CD14-positive monocyte (primary cell): ENCODE data around the gene PLK1. TPM values are rescaled to one million over a fixed set of nuclear protein-coding genes. Genes with fewer than 3 reads are reported as not detected.

ENCODE experiments used
- DNase-seq, 3 donors: peaks; one replicate each; pipeline ENCODE4 v3.0.0-alpha.2; 2011 to 2022
- H2AFZ ChIP-seq: 2 replicates; pipeline ENCODE4 v1.6.0; 2012; ENCODE audit warnings: mild to moderate bottlenecking, low read depth, low read length, inconsistent platforms; ENCODE audit not compliant: insufficient read depth, poor library complexity, severe bottlenecking
- H3K27ac ChIP-seq, 2 donors: 1 replicate in 1 of 2; 2 replicates in 1 of 2; pipeline ENCODE4 v1.5.1; 2012 to 2013; ENCODE audit warnings: low read length in 2 of 2, control low read depth in 1 of 2, inconsistent platforms in 1 of 2, low read depth in 1 of 2, mild to moderate bottlenecking in 1 of 2
- H3K27me3 ChIP-seq, 2 donors: one replicate each; pipeline versions ENCODE4 v1.6.0 to v1.6.1; 2011 to 2013; ENCODE audit warnings: low read length in 2 of 2; ENCODE audit not compliant: control insufficient read depth in 2 of 2, insufficient read depth in 2 of 2
- H3K36me3 ChIP-seq, 2 donors: replicated peaks in 1 of 2; 1 replicate in 1 of 2; 2 replicates in 1 of 2; pipeline versions ENCODE4 v1.5.1 to v1.6.1; 2012 to 2013; ENCODE audit warnings: low read length in 2 of 2, control low read depth in 1 of 2, inconsistent platforms in 1 of 2, mild to moderate bottlenecking in 1 of 2; ENCODE audit not compliant: insufficient read depth in 2 of 2, control insufficient read depth in 1 of 2
- H3K4me1 ChIP-seq, 2 donors: 1 replicate in 1 of 2; 2 replicates in 1 of 2; pipeline versions ENCODE4 v1.5.1 to v1.6.1; 2012 to 2013; ENCODE audit warnings: low read length in 2 of 2, control low read depth in 1 of 2, inconsistent platforms in 1 of 2, mild to moderate bottlenecking in 1 of 2, moderate library complexity in 1 of 2; ENCODE audit not compliant: insufficient read depth in 2 of 2, control insufficient read depth in 1 of 2
- H3K4me2 ChIP-seq: replicated peaks from 2 replicates; pipeline ENCODE3; 2012; ENCODE audit warnings: low read length, moderate library complexity, mild to moderate bottlenecking; ENCODE audit not compliant: poor library complexity, severe bottlenecking; ENCODE audit errors: extremely low read depth
- H3K4me3 ChIP-seq, 3 experiments: fragments of 200-600 bp in 1 of 3; sonication (generic) in 1 of 3; replicated peaks in 1 of 3; 1 replicate in 2 of 3; 2 replicates in 1 of 3; pipeline ENCODE4 v1.5.1; 2011 to 2013; ENCODE audit warnings: low read length in 3 of 3, mild to moderate bottlenecking in 3 of 3, control low read depth in 2 of 3, low read depth in 2 of 3, inconsistent platforms in 1 of 3, moderate library complexity in 1 of 3
- H3K79me2 ChIP-seq: 2 replicates; pipeline ENCODE4 v1.6.0; 2012; ENCODE audit warnings: mild to moderate bottlenecking, control low read depth, inconsistent platforms, low read length, moderate library complexity; ENCODE audit not compliant: insufficient read depth
- H3K9ac ChIP-seq: 2 replicates; pipeline ENCODE4 v1.6.0; 2017; ENCODE audit warnings: low read length, mild to moderate bottlenecking; ENCODE audit not compliant: insufficient read depth, poor library complexity, severe bottlenecking
- H3K9me3 ChIP-seq, 2 donors: replicated peaks in 1 of 2; 1 replicate in 1 of 2; 2 replicates in 1 of 2; pipeline versions ENCODE4 v1.5.1 to v1.6.1; 2012 to 2013; ENCODE audit warnings: low read length in 2 of 2, control low read depth in 1 of 2; ENCODE audit not compliant: control insufficient read depth in 1 of 2, insufficient read depth in 1 of 2
- H4K20me1 ChIP-seq: 2 replicates; pipeline ENCODE4 v1.6.0; 2012; ENCODE audit warnings: mild to moderate bottlenecking, low read length, control low read depth, moderate library complexity; ENCODE audit not compliant: insufficient read depth
- H3K27ac Mint-ChIP-seq, 7 donors: one replicate each; pipeline ENCODE4 v1.8.0; 2020; ENCODE audit warnings: mild to moderate bottlenecking in 7 of 7, mixed read lengths in 7 of 7, moderate library complexity in 6 of 7, inconsistent platforms in 2 of 7
- H3K27me3 Mint-ChIP-seq, 3 donors: one replicate each; pipeline ENCODE4 v1.8.0; 2021 to 2022; ENCODE audit warnings: low read depth in 3 of 3, mild to moderate bottlenecking in 3 of 3, mixed read lengths in 3 of 3, moderate library complexity in 3 of 3, inconsistent platforms in 1 of 3
- H3K36me3 Mint-ChIP-seq, 2 donors: one replicate each; pipeline ENCODE4 v1.8.0; 2020; ENCODE audit warnings: mixed read lengths in 2 of 2, inconsistent platforms in 1 of 2, mild to moderate bottlenecking in 1 of 2
- H3K4me1 Mint-ChIP-seq: one replicate; pipeline ENCODE4 v1.8.0; 2020; ENCODE audit warnings: mild to moderate bottlenecking, mixed read lengths
- H3K4me3 Mint-ChIP-seq, 2 donors: one replicate each; pipeline ENCODE4 v1.8.0; 2020; ENCODE audit warnings: mild to moderate bottlenecking in 2 of 2, mixed read lengths in 2 of 2, moderate library complexity in 1 of 2
- H3K9me3 Mint-ChIP-seq, 7 donors: one replicate each; pipeline ENCODE4 v1.8.0; 2020 to 2022; ENCODE audit warnings: mixed read lengths in 7 of 7, mild to moderate bottlenecking in 6 of 7, moderate library complexity in 6 of 7, inconsistent platforms in 2 of 7
- WGBS: methylation state at CpG from one replicate; pipeline ENCODE4 v1.1.5; 2013; ENCODE audit warnings: missing lambda C conversion rate; ENCODE audit not compliant: insufficient coverage; 5-methylcytosine and 5-hydroxymethylcytosine counted together
- intact Hi-C, 2 donors: fragments of 100-400 bp; cut with micrococcal nuclease; formaldehyde crosslinking; loops; one replicate each; pipeline versions ENCODE4 v1.15.0 to v1.15.1; 2023
- polyA plus RNA-seq, 3 donors: library from polyadenylated mRNA; depleted of rRNA in 1 of 3; unstranded in 2 of 3; stranded (reverse) in 1 of 3; fragments of 300-500 nt in 2 of 3; fragments of >200 nt in 1 of 3; fragmentation: Illumina TruSeq in 2 of 3; gene quantifications; 1 replicate in 2 of 3; 2 replicates in 1 of 3; pipeline ENCODE4 v1.2.3, GENCODE V29; 2012 to 2021
- TF ChIP-seq, protein P1 (sequence below): fragments of 200-600 bp; IDR thresholded peaks from one replicate; pipeline ENCODE4 v1.8.0; 2022; ENCODE audit warnings: antibody characterized with exemption, mild to moderate bottlenecking

Gene PLK1
- polyA plus RNA-seq, 3 donors, result 3.5 TPM; not detected in 2

- WGBS, result 95% methylated on average over 5 of the region's 14 CpGs
- Mint-ChIP-seq H3K36me3 (peaks cover 22 to 51% of the 10 kb centered on the region in 2 donors), H3K27ac (peak overlapping the region; percentile 93 to 97 (median 95)), H3K27me3 (no peaks in the 10 kb centered on the region), H3K4me1 (peaks cover 18% of the 10 kb centered on the region), H3K9me3 (no peaks in the 10 kb centered on the region), H3K4me3 (peak overlapping the region; percentile 98)
- Histone ChIP-seq H3K36me3 (peaks cover 22 to 44% of the 10 kb centered on the region in 2 donors), H3K27me3 (no peaks in the 10 kb centered on the region), H3K4me2 (peak overlapping the region; percentile 100), H3K9me3 (no peaks in the 10 kb centered on the region), H4K20me1 (peaks cover 15% of the 10 kb centered on the region), H3K9ac (peak overlapping the region; percentile 92), H2AFZ (peak overlapping the region; percentile 94), H3K27ac (peak overlapping the region in 1 of 2 donors; percentile 98), H3K4me3 (peak overlapping the region; percentile 85 to 100 (median 85)), H3K79me2 (peaks cover 83% of the 10 kb centered on the region), H3K4me1 (peaks cover 21 to 24% of the 10 kb centered on the region in 2 donors)
- intact Hi-C loops, result loop anchor here in 1 of 2 donors (10.0 kb wide), 1 partner anchor 128 kb away; the partner anchor contains the start of gene GGA2
- DNase-seq, result no peak
- TF ChIP-seq, protein P1, sequence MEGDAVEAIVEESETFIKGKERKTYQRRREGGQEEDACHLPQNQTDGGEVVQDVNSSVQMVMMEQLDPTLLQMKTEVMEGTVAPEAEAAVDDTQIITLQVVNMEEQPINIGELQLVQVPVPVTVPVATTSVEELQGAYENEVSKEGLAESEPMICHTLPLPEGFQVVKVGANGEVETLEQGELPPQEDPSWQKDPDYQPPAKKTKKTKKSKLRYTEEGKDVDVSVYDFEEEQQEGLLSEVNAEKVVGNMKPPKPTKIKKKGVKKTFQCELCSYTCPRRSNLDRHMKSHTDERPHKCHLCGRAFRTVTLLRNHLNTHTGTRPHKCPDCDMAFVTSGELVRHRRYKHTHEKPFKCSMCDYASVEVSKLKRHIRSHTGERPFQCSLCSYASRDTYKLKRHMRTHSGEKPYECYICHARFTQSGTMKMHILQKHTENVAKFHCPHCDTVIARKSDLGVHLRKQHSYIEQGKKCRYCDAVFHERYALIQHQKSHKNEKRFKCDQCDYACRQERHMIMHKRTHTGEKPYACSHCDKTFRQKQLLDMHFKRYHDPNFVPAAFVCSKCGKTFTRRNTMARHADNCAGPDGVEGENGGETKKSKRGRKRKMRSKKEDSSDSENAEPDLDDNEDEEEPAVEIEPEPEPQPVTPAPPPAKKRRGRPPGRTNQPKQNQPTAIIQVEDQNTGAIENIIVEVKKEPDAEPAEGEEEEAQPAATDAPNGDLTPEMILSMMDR, result no peak
These were observed 36.4 kb upstream of the PLK1 start for GRCh38 chr16:23642246-23642774.

DNA sequence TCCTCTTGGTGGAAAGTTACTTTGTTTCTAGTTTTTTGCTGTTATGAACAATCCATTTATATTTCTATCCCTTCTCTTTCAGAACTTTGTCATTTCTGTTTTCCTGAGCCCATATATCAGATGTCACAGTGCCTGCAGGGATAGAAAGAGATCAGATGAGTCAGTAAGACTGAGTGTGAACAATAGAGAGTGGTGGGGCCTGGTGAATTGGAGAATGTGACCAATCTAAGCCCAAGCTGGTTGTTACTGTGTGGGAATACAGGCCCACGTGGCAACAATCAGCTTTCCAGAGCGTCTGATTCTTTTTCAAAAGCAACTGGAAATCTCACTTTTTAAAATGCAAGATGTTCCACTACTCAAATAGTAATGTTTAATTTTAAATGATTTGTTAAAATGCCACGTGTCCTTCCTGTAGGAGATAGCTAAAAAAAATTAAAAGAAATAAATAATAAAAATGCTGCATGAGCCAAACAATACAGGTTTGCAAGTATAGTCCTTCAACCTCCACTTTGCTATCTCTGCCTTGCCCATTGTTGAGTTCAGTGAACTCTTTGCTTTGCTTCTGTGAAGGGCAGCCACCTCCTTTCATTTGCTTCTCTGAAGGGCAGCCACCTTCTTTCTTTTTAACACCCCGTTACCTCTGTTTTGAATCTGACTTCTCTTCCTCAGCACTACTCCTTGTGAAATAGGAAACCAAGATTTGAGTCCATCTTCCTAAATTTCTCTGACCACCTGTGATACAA, 27.8 kb upstream of the PLK1 start:
- Histone ChIP-seq H3K27ac (peak overlapping the region in 1 of 2 donors; percentile 20), H3K27me3 (no peaks in the 10 kb centered on the region), H4K20me1 (peaks cover 56% of the 10 kb centered on the region), H3K4me3 (no peak overlapping the region), H3K4me1 (no peaks in the 10 kb centered on the region), H3K36me3 (peaks cover 42 to 88% of the 10 kb centered on the region in 2 donors), H3K79me2 (peaks cover 85% of the 10 kb centered on the region), H3K4me2 (no peak overlapping the region), H2AFZ (no peak overlapping the region), H3K9me3 (no peaks in the 10 kb centered on the region), H3K9ac (no peak overlapping the region)
- Mint-ChIP-seq H3K36me3 (peaks cover 59 to 82% of the 10 kb centered on the region in 2 donors), H3K27ac (peak overlapping the region in 4 of 7 donors; percentile 4 to 38 (median 31)), H3K27me3 (peaks cover 0 to 2% (median 0%) of the 10 kb centered on the region in 3 donors), H3K4me3 (no peak overlapping the region), H3K9me3 (no peaks in the 10 kb centered on the region), H3K4me1 (peaks cover 4% of the 10 kb centered on the region)
- no peak for DNase-seq
- intact Hi-C loops, result no loop called here
- TF ChIP-seq, protein P1, result no peak
- no CpG with 5 or more reads among the region's 4 CpGs for WGBS
